HEK293 (cell line): ENCODE results near the gene GOLGA3.

Experiments
- GLIS2 ChIP-seq: fragments of 450-650 bp; formaldehyde crosslinking; IDR thresholded peaks from 2 replicates; pipeline ENCODE4 v1.5.1; 2016; ENCODE audit warnings: missing biosample characterization, missing genetic modification characterization
- REPIN1 ChIP-seq: fragments of 450-650 bp; formaldehyde crosslinking; IDR thresholded peaks from 2 replicates; pipeline ENCODE4 v1.5.1; 2017; ENCODE audit warnings: missing biosample characterization, missing genetic modification characterization, low read depth
- TCF7L2 ChIP-seq: IDR thresholded peaks from 2 replicates; pipeline ENCODE4 v1.6.1; 2011; ENCODE audit warnings: low read depth, mild to moderate bottlenecking, inconsistent platforms, low read length, moderate library complexity, borderline replicate concordance
- ZBTB44 ChIP-seq: fragments of 450-650 bp; IDR thresholded peaks from 2 replicates; pipeline ENCODE4 v1.5.1; 2018; ENCODE audit warnings: missing biosample characterization, mild to moderate bottlenecking, missing genetic modification characterization
- ZNF133 ChIP-seq: fragments of 450-650 bp; formaldehyde crosslinking; IDR thresholded peaks from 2 replicates; pipeline ENCODE4 v1.5.1; 2016; ENCODE audit warnings: missing biosample characterization, missing genetic modification characterization
- ZNF280C ChIP-seq: fragments of 450-650 bp; formaldehyde crosslinking; IDR thresholded peaks from 2 replicates; pipeline ENCODE4 v1.5.1; 2016; ENCODE audit warnings: missing biosample characterization, missing genetic modification characterization
- ZNF292 ChIP-seq: fragments of 450-650 bp; formaldehyde crosslinking; IDR thresholded peaks from 2 replicates; pipeline ENCODE4 v1.5.1; 2016; ENCODE audit warnings: low read depth, missing biosample characterization, missing genetic modification characterization, borderline replicate concordance
- ZNF558 ChIP-seq: fragments of 450-650 bp; formaldehyde crosslinking; IDR thresholded peaks from 2 replicates; pipeline ENCODE4 v1.5.1; 2016; ENCODE audit warnings: missing biosample characterization, missing genetic modification characterization
- ZNF571 ChIP-seq: fragments of 450-650 bp; formaldehyde crosslinking; IDR thresholded peaks from 2 replicates; pipeline ENCODE4 v1.5.0; 2017; ENCODE audit warnings: missing biosample characterization, missing genetic modification characterization
- ZNF623 ChIP-seq: fragments of 450-650 bp; formaldehyde crosslinking; IDR thresholded peaks from 2 replicates; pipeline ENCODE4 v1.5.1; 2016; ENCODE audit warnings: missing biosample characterization, missing genetic modification characterization
- TF ChIP-seq, protein P1 (sequence below): fragments of 450-650 bp; formaldehyde crosslinking; IDR thresholded peaks from 2 replicates; pipeline ENCODE4 v1.5.1; 2016; ENCODE audit warnings: missing biosample characterization, missing genetic modification characterization
- TF ChIP-seq, protein P2 (sequence below): fragments of 450-650 bp; formaldehyde crosslinking; IDR thresholded peaks from 2 replicates; pipeline ENCODE4 v1.5.1; 2016; ENCODE audit warnings: missing biosample characterization, missing genetic modification characterization

DNA sequence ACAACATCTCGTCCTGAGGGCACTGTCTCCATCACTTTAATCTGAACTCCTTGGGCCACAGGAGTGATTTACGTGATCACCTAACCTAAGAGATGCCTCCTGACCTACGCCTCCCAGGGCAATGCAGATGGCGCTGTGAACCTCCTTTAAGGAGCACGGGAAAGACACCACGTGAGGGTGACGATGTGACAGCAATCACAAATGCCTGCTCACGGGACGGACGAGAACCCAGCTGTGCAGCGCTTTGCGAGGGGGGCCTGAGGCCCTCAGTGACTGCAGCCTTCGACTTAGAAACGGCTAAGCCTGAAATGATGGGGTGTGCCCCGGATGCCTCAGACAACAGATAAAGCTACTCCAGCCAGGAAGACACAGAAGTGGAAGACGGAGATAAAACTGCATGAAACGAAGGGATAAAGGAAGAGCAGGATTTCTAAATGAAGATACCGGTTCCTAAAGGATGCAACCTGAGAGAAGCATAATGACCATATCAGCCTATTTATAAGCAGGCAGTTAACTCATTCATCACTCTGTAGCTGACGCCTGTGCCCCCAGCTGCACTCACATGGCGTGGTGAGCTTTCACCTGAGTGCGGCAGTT, 13.9 kb upstream of the GOLGA3 start:
- TF ChIP-seq GLIS2 (tag by site-specific recombination): no peak
- TF ChIP-seq, protein P1, sequence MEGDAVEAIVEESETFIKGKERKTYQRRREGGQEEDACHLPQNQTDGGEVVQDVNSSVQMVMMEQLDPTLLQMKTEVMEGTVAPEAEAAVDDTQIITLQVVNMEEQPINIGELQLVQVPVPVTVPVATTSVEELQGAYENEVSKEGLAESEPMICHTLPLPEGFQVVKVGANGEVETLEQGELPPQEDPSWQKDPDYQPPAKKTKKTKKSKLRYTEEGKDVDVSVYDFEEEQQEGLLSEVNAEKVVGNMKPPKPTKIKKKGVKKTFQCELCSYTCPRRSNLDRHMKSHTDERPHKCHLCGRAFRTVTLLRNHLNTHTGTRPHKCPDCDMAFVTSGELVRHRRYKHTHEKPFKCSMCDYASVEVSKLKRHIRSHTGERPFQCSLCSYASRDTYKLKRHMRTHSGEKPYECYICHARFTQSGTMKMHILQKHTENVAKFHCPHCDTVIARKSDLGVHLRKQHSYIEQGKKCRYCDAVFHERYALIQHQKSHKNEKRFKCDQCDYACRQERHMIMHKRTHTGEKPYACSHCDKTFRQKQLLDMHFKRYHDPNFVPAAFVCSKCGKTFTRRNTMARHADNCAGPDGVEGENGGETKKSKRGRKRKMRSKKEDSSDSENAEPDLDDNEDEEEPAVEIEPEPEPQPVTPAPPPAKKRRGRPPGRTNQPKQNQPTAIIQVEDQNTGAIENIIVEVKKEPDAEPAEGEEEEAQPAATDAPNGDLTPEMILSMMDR (tag by site-specific recombination): no peak
- no peak for TF ChIP-seq ZNF280C (tag by site-specific recombination)
- no peak for TF ChIP-seq ZNF571
- TF ChIP-seq REPIN1 (tag by site-specific recombination): no peak
- TF ChIP-seq ZNF558: no peak
- TF ChIP-seq, protein P2, sequence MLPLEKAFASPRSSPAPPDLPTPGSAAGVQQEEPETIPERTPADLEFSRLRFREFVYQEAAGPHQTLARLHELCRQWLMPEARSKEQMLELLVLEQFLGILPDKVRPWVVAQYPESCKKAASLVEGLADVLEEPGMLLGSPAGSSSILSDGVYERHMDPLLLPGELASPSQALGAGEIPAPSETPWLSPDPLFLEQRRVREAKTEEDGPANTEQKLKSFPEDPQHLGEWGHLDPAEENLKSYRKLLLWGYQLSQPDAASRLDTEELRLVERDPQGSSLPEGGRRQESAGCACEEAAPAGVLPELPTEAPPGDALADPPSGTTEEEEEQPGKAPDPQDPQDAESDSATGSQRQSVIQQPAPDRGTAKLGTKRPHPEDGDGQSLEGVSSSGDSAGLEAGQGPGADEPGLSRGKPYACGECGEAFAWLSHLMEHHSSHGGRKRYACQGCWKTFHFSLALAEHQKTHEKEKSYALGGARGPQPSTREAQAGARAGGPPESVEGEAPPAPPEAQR (tag by site-specific recombination): no peak
- TF ChIP-seq ZNF623 (tag by site-specific recombination): no peak
- TF ChIP-seq ZNF292: no peak
- TF ChIP-seq ZBTB44 (tag by site-specific recombination): no peak
- no peak for TF ChIP-seq TCF7L2
- TF ChIP-seq ZNF133 (tag by site-specific recombination): no peak
